Upper lobe of right lung (tissue), 1 donor: Measurements from ENCODE around the gene SECTM1. TPM values are rescaled to one million over a fixed set of nuclear protein-coding genes. Genes with fewer than 3 reads are reported as not detected.
"Not testable (repeated sequence)": the region's sequence is repeated elsewhere in the genome, so short reads cannot be mapped to it uniquely, and the experiment has no call there.

Source experiments
- ATAC-seq: fragments of 200-7000 bp; cut with Tn5 transposase; one replicate; pipeline ENCODE4 v1.9.1; 2020; ENCODE audit warnings: mild to moderate bottlenecking, moderate library complexity
- DNase-seq: peaks from one replicate; pipeline ENCODE4 v3.0.0-alpha.2; 2020
- H3K27ac ChIP-seq: fragments of 200-600 bp; one replicate; pipeline ENCODE4 v1.8.0; 2022
- H3K27me3 ChIP-seq: fragments of 200-600 bp; one replicate; pipeline ENCODE4 v1.8.0; 2022; ENCODE audit warnings: mild to moderate bottlenecking
- H3K36me3 ChIP-seq: fragments of 200-600 bp; one replicate; pipeline ENCODE4 v1.8.0; 2022
- H3K4me1 ChIP-seq: fragments of 200-600 bp; one replicate; pipeline ENCODE4 v1.8.0; 2022
- H3K4me3 ChIP-seq: fragments of 200-600 bp; one replicate; pipeline ENCODE4 v1.8.0; 2022; ENCODE audit warnings: mild to moderate bottlenecking
- H3K9me3 ChIP-seq: fragments of 200-600 bp; one replicate; pipeline ENCODE4 v1.8.0; 2022
- intact Hi-C: fragments of 100-400 bp; cut with DNase I; formaldehyde crosslinking; loops from one replicate; pipeline ENCODE4 v1.11.0; 2022
- long read RNA-seq: library from polyadenylated mRNA; unstranded; transcript quantifications from one replicate; pipeline ENCODE4 v2.0.0, GENCODE V29; 2021
- total RNA-seq: library from RNA; stranded (reverse); fragmentation: NEBNext Ultra II Directional; extraction: Animal tissue kit (Norgen Biotek cat#: 25700); gene quantifications from one replicate; pipeline ENCODE4 v1.2.1, GENCODE V29; 2021
- TF ChIP-seq, protein P1 (sequence below): fragments of 200-600 bp; IDR thresholded peaks from one replicate; pipeline ENCODE4 v1.8.0; 2022; ENCODE audit warnings: antibody characterized with exemption
- donor health status: DM: no; HTN: yes; CAD: no; lungs with severe emphysema.

Gene SECTM1
- total RNA-seq: 26.4 TPM
- long read RNA-seq, transcript SECTM1-201 (5 exons, 2,235 nt): major isoform, 11 of 25 reads
- long read RNA-seq, partial matches to known transcripts: 10 of 25 reads
- long read RNA-seq, other reads (novel, unspliced or antisense): 3 of 25 reads

DNA sequence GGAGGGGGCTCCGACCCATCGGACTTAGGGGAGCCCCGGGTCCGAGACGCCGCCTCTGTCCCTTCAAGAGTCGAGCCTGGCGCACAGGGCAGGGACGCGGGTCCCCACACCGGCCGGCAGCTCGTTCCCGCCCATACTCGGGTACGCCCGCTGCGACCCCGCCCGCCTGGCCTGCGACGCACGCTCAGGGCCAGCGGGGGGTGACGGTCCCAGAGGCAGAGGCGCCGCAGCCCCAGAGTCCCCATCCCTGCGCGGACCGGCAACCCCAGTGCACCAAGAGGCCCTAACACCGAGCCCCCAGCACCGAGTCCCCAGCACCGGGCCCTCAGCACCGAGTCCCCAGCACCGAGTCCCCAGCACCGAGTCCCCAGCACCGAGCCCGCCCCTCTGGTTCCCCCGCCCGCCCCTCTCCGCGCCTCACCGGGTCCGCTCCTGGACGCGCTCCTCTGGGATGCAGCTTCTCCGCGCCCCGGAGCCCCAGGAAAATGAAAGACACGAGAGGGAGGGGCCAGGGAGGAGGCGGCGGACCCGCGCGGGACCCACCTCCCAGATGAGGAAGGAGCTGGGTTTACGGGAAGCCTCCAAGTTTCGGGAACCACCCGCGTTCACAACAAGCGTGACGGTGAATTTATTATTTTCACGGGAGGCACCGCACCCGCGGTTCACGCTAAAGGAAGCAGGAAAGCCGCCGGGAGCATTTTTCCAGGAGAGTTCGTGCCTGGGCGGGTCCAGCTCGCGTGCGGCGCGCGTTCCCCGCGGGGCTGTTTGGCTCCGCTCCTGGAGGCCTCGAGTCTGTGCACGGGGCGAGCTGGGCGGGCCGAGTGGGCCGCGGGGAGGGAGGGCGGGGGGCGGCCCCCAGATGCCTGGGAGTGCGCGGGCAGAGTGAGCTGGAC is at the start of gene SECTM1:
Gene SECTM1 (minus strand): TSS at position 488 of the 893 bp plus-strand sequence. CDS start 6,526 bp downstream, outside the sequence.
- DNase-seq (peak; percentile 78), ATAC-seq (peak; percentile 50)
- Histone ChIP-seq H3K4me3 (peak within 1 kb of the TSS; percentile 70), H3K9me3 (no peaks in the 10 kb centered on the region), H3K27me3 (no peaks in the 10 kb centered on the region), H3K27ac (peak within 1 kb of the TSS; percentile 76), H3K36me3 (no peaks in the 10 kb centered on the region), H3K4me1 (peaks cover 39% of the 10 kb centered on the region)
- TF ChIP-seq, protein P1, sequence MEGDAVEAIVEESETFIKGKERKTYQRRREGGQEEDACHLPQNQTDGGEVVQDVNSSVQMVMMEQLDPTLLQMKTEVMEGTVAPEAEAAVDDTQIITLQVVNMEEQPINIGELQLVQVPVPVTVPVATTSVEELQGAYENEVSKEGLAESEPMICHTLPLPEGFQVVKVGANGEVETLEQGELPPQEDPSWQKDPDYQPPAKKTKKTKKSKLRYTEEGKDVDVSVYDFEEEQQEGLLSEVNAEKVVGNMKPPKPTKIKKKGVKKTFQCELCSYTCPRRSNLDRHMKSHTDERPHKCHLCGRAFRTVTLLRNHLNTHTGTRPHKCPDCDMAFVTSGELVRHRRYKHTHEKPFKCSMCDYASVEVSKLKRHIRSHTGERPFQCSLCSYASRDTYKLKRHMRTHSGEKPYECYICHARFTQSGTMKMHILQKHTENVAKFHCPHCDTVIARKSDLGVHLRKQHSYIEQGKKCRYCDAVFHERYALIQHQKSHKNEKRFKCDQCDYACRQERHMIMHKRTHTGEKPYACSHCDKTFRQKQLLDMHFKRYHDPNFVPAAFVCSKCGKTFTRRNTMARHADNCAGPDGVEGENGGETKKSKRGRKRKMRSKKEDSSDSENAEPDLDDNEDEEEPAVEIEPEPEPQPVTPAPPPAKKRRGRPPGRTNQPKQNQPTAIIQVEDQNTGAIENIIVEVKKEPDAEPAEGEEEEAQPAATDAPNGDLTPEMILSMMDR: no peak
- intact Hi-C loops: loop anchor here (10.0 kb wide), 1 partner anchor 299 kb away; the partner anchor contains the start of genes DCXR and RAC3

DNA sequence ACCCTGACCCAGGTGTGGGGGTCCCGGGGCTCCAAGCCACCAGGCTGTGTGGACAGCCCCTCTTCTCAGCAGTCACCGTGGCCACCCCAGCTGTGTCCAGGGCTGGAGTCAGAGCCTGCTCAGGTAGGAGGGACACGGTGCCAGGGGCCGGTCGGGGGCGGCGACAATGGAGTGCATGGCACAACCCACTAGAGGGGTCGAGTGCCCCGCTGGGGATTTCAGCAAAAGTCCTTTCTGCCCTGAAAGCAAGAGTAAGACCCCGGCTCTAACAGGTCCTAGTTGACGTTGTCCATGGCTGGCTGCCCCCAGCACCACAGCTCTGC is 49.3 kb upstream of the SECTM1 start:
- no peak overlapping the region for H3K27ac ChIP-seq
- TF ChIP-seq, protein P1: no peak
- H3K27me3 ChIP-seq: peaks cover 51% of the 10 kb centered on the region
- no peak for DNase-seq
- H3K9me3 ChIP-seq: no peaks in the 10 kb centered on the region
- H3K4me3 ChIP-seq: no peak overlapping the region
- intact Hi-C loops: no loop called here
- H3K36me3 ChIP-seq: no peaks in the 10 kb centered on the region
- H3K4me1 ChIP-seq: peaks cover 6% of the 10 kb centered on the region
- no peak for ATAC-seq

DNA sequence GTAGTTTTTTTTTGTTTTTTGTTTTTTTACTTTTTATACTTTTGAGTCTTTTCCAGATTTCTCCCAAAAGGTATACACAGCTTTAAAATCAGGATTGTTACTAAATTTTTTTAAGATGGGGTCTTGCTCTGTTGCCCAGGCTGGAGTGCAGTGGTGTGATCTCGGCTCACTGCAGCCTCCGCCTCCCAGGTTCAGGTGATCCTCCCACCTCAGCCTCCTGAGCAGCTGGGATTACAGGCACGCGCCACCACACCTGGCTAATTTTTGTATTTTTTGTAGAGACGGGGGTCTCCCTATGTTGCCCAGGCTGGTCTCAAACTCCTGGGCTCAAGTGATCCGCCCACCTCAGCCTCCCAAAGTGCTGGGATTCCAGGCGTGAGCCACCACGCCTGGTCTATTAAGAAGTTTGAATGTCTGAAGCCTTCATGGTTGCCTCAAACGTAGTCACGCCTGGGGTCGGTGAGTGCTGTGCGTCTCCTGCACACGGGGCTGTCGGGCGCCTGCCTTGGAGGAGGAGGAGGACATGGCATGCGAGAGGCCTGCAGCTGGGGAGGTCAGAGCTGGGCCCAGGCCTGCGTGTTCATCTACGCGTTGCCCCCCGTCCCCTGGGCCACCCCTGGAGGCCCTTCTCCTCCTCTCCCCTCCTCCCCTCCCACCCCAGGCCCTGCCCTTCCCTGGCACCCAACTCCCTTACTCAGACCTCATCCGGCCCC is 48.8 kb upstream of the SECTM1 start:
- H3K27me3 ChIP-seq: peaks cover 54% of the 10 kb centered on the region
- DNase-seq, intact Hi-C loops, H3K9me3 ChIP-seq, H3K27ac ChIP-seq, ATAC-seq, H3K36me3 ChIP-seq, H3K4me3 ChIP-seq, H3K4me1 ChIP-seq: not testable (repeated sequence)

DNA sequence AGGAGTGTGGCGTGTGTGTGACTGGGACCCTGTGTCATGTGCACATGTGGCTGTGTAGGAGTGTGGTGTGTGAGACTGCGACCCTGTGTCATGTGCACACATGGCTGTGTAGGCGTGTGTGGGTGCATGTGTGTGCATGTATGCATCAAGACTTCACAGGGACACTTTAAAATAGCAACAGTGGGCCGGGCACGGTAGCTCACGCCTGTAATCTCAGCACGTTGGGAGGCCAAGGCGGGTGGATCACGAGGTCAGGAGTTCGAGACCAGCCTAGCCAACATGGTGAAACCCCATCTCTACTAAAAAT is 48.1 kb upstream of the SECTM1 start:
- peaks cover 48% of the 10 kb centered on the region for H3K27me3 ChIP-seq
- intact Hi-C loops, H3K27ac ChIP-seq, H3K4me3 ChIP-seq, H3K4me1 ChIP-seq, H3K36me3 ChIP-seq, ATAC-seq, DNase-seq, H3K9me3 ChIP-seq: not testable (repeated sequence)

DNA sequence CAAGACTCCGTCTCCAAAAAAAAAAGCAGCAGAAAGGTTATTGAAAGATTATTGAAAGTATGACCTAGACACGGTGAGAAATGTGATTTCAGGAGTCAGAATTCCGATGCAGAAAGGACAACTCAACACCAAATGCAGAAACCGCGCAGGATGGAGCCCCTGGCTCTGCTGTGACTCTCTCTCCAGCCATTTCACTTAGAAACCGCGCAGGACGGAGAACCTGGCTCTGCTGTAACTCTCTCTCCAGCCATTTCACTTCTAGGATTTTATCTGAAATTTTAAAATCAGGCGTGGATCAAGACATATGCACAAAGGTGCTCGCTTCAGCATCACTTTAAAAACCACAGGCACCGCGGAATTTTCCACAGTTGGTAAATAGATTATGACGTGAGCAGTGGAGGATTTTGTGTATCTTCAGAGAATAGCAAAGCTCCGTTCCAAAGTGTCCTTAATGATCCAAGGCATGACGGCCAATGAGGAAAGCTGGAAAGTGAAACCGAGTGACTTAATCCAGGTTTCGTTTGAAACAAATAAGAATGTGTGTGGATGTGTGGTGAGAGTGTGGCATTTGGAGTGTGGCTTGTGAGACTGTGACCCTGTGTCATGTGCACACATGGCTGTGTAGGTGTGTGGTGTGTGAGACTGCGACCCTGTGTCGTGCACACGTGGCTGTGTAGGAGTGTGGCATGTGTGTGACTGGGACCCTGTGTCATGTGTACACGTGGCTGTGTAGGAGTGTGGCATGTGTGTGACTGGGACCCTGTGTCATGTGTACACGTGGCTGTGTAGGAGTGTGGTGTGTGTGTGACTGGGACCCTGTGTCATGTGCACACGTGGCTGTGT is 47.5 kb upstream of the SECTM1 start:
- no peak overlapping the region for H3K4me3 ChIP-seq
- ATAC-seq (no peak), DNase-seq (no peak)
- intact Hi-C loops: no loop called here
- H3K27me3 ChIP-seq: peaks cover 49% of the 10 kb centered on the region
- no peaks in the 10 kb centered on the region for H3K9me3 ChIP-seq
- H3K36me3 ChIP-seq: no peaks in the 10 kb centered on the region
- H3K4me1 ChIP-seq: peaks cover 6% of the 10 kb centered on the region
- TF ChIP-seq, protein P1: no peak
- no peak overlapping the region for H3K27ac ChIP-seq

DNA sequence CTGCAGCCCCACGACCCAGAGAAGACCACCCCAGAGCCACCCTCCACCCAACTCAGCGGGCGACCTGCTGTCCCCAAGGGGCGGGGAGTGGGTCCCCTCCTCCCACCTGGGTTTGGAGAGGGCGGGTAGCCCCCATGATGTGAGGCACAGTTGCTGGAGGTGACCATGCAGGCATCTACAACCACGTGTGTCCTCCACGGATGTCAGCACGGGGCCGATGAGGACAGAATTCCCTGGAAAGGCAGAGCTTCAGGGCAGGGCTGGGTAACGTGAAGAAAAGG is 45.1 kb upstream of the SECTM1 start:
- peaks cover 53% of the 10 kb centered on the region for H3K27me3 ChIP-seq
- no peaks in the 10 kb centered on the region for H3K4me1 ChIP-seq
- ATAC-seq (no peak), DNase-seq (no peak)
- no peak overlapping the region for H3K27ac ChIP-seq
- TF ChIP-seq, protein P1: no peak
- no peaks in the 10 kb centered on the region for H3K36me3 ChIP-seq
- intact Hi-C loops: no loop called here
- no peak overlapping the region for H3K4me3 ChIP-seq
- H3K9me3 ChIP-seq: no peaks in the 10 kb centered on the region
